Neuronal stem cell (in vitro differentiated cells): Measurements from ENCODE around the gene KCNAB1.
A peak's percentile ranks its signal among the peaks of the same experiment; 100 is the strongest.

Experiments
- DNase-seq: peaks from one replicate; pipeline ENCODE4 v3.0.0-alpha.2; 2013; ENCODE audit warnings: low spot score
- H2AFZ ChIP-seq: one replicate; pipeline ENCODE4 v1.6.1; 2013; ENCODE audit warnings: mild to moderate bottlenecking, low read length, inconsistent platforms
- H2AK5ac ChIP-seq: 2 replicates; pipeline ENCODE4 v1.6.1; 2013; ENCODE audit warnings: low read depth, mild to moderate bottlenecking, inconsistent platforms, low read length, moderate library complexity, mixed read lengths
- H2BK120ac ChIP-seq: 2 replicates; pipeline ENCODE4 v1.6.1; 2013; ENCODE audit warnings: low read depth, mild to moderate bottlenecking, inconsistent platforms, low read length, moderate library complexity, mixed read lengths
- H2BK12ac ChIP-seq: one replicate; pipeline ENCODE4 v1.6.1; 2013; ENCODE audit warnings: low read length, inconsistent platforms
- H2BK15ac ChIP-seq: 2 replicates; pipeline ENCODE4 v1.6.1; 2013; ENCODE audit warnings: mild to moderate bottlenecking, low read length, inconsistent platforms, mixed read lengths
- H2BK5ac ChIP-seq: one replicate; pipeline ENCODE4 v1.6.1; 2013; ENCODE audit warnings: inconsistent platforms, mild to moderate bottlenecking, low read length, moderate library complexity
- H3K14ac ChIP-seq: one replicate; pipeline ENCODE4 v1.6.1; 2013; ENCODE audit warnings: low read length, inconsistent platforms
- H3K18ac ChIP-seq: 2 replicates; pipeline ENCODE4 v1.6.1; 2013; ENCODE audit warnings: low read length, inconsistent platforms
- H3K23ac ChIP-seq: 2 replicates; pipeline ENCODE4 v1.6.1; 2013; ENCODE audit warnings: low read depth, mild to moderate bottlenecking, mixed read lengths, low read length, inconsistent platforms; ENCODE audit not compliant: poor library complexity
- H3K27ac ChIP-seq: replicated peaks from 3 replicates; pipeline ENCODE4 v1.5.1; 2013; ENCODE audit warnings: low read length, inconsistent platforms
- H3K27me3 ChIP-seq, 3 experiments: 2 replicates each; pipeline ENCODE4 v1.6.1; 2013; ENCODE audit warnings: low read length in 3 of 3, mild to moderate bottlenecking in 2 of 3, inconsistent platforms in 1 of 3, low read depth in 1 of 3, mixed read lengths in 1 of 3, moderate library complexity in 1 of 3; ENCODE audit not compliant: control insufficient read depth in 3 of 3, insufficient read depth in 3 of 3
- H3K36me3 ChIP-seq, 2 donors: replicated peaks in 1 of 2; 2 replicates each; pipeline ENCODE4 v1.6.1; 2013; ENCODE audit warnings: low read length in 2 of 2; ENCODE audit not compliant: control insufficient read depth in 2 of 2, insufficient read depth in 2 of 2
- H3K4ac ChIP-seq: 2 replicates; pipeline ENCODE4 v1.6.1; 2013; ENCODE audit warnings: inconsistent platforms, mild to moderate bottlenecking, low read length, moderate library complexity
- H3K4me1 ChIP-seq, 2 donors: 1 replicate in 1 of 2; 2 replicates in 1 of 2; pipeline ENCODE4 v1.6.1; 2013; ENCODE audit warnings: low read length in 2 of 2, low read depth in 1 of 2; ENCODE audit not compliant: control insufficient read depth in 2 of 2, insufficient read depth in 1 of 2
- H3K4me2 ChIP-seq: one replicate; pipeline ENCODE4 v1.6.1; 2013; ENCODE audit warnings: mild to moderate bottlenecking, low read length, inconsistent platforms; ENCODE audit not compliant: insufficient read depth, poor library complexity, severe bottlenecking
- H3K4me3 ChIP-seq, 2 donors: 2 replicates each; pipeline ENCODE4 v1.5.1; 2013; ENCODE audit warnings: low read length in 2 of 2, mild to moderate bottlenecking in 2 of 2, inconsistent platforms in 1 of 2, moderate library complexity in 1 of 2
- H3K79me1 ChIP-seq: one replicate; pipeline ENCODE4 v1.6.1; 2013; ENCODE audit warnings: low read depth, mild to moderate bottlenecking, inconsistent platforms, low read length, moderate library complexity
- H3K9ac ChIP-seq: one replicate; pipeline ENCODE4 v1.6.1; 2013; ENCODE audit warnings: mild to moderate bottlenecking, low read depth, low read length, inconsistent platforms; ENCODE audit not compliant: poor library complexity
- H3K9me3 ChIP-seq, 2 donors: replicated peaks in 1 of 2; 2 replicates each; pipeline versions ENCODE3 to v1.6.1; 2013; ENCODE audit warnings: low read length in 2 of 2, mild to moderate bottlenecking in 2 of 2, inconsistent platforms in 1 of 2, low read depth in 1 of 2, mixed read lengths in 1 of 2, moderate library complexity in 1 of 2; ENCODE audit not compliant: control insufficient read depth in 2 of 2, insufficient read depth in 1 of 2
- H4K8ac ChIP-seq: one replicate; pipeline ENCODE4 v1.6.1; 2013; ENCODE audit warnings: low read depth, mild to moderate bottlenecking, inconsistent platforms, low read length, moderate library complexity
- H4K91ac ChIP-seq: one replicate; pipeline ENCODE4 v1.6.1; 2013; ENCODE audit warnings: low read length, low read depth, mild to moderate bottlenecking, inconsistent platforms; ENCODE audit not compliant: poor library complexity
- WGBS, 2 donors: extraction: QIAGEN DNeasy Blood & Tissue Kit; methylation state at CpG; one replicate each; pipeline ENCODE4 v1.1.7; 2013; ENCODE audit warnings: missing lambda C conversion rate in 2 of 2, mixed read lengths in 1 of 2; ENCODE audit not compliant: insufficient read length in 2 of 2, insufficient replicate concordance in 1 of 2; ENCODE audit errors: extremely low coverage in 2 of 2; 5-methylcytosine and 5-hydroxymethylcytosine counted together

Gene KCNAB1

DNA sequence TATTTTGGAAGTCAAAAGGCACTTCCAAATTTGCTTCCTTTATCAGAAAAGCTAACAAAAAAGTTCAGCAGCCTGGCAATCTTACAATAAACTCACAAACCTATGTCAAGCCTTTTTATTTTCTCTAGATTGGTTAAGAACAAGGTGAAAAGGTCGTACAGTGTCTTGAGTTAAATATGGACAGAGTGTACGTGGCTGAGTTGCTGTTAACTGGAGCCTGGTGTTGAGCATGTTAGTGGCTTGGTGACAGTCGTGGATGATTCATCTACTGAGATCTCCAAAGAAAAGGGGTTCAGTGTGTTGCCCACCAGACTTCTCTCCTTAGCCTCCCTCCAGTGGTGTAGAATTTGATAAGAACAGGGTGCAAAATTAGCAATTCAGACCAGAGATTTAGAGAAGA lies 344.8 kb downstream of the KCNAB1 start:
- no peaks in the 10 kb centered on the region for H3K36me3 ChIP-seq
- H3K27me3 ChIP-seq = no peaks in the 10 kb centered on the region
- no peak overlapping the region for H3K18ac ChIP-seq
- no peak overlapping the region for H2BK15ac ChIP-seq
- no peak overlapping the region for H2AK5ac ChIP-seq
- no peak overlapping the region for H4K91ac ChIP-seq
- H3K9me3 ChIP-seq = no peaks in the 10 kb centered on the region
- H3K14ac ChIP-seq = no peak overlapping the region
- H2BK5ac ChIP-seq = no peak overlapping the region
- H3K4me3 ChIP-seq = no peak overlapping the region
- no peak overlapping the region for H3K4me2 ChIP-seq
- H2AFZ ChIP-seq = no peak overlapping the region
- no peak overlapping the region for H3K23ac ChIP-seq
- H3K4ac ChIP-seq = no peak overlapping the region
- H3K27ac ChIP-seq = no peak overlapping the region
- H3K9ac ChIP-seq = no peak overlapping the region
- H2BK120ac ChIP-seq = no peak overlapping the region
- no peak for DNase-seq
- H2BK12ac ChIP-seq = no peak overlapping the region
- no peaks in the 10 kb centered on the region for H3K79me1 ChIP-seq
- WGBS, 2 donors = no CpG with 5 or more reads among the region's 3 CpGs
- no peak overlapping the region for H4K8ac ChIP-seq
- peaks cover 0 to 3% of the 10 kb centered on the region in 2 donors for H3K4me1 ChIP-seq

DNA sequence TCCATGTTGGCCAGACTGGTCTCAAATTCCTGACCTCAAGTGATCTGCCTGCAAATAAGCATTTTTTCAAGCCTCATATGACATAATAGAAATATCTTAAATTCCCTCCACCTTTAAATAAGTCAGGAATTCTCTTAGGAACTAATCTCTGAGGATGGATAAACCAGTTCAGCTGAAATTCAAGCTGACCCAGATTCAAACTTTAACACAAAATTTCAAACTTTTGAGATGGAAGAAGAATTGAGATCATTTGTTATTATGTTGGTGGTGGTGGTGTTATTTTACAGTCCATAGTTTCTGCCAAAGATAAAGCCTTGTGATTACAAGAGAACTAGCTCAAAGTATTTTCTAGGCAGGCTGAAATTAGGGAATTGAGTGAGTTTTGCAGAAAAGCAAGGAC lies 349.1 kb downstream of the KCNAB1 start:
- H4K8ac ChIP-seq = no peak overlapping the region
- no peak overlapping the region for H3K4me3 ChIP-seq
- no peak overlapping the region for H2BK5ac ChIP-seq
- no peak overlapping the region for H2BK12ac ChIP-seq
- H2AK5ac ChIP-seq = no peak overlapping the region
- H3K14ac ChIP-seq = no peak overlapping the region
- DNase-seq = no peak
- no peaks in the 10 kb centered on the region for H3K4me1 ChIP-seq
- H3K79me1 ChIP-seq = no peaks in the 10 kb centered on the region
- no peak overlapping the region for H3K4ac ChIP-seq
- H3K9me3 ChIP-seq = no peaks in the 10 kb centered on the region
- no peaks in the 10 kb centered on the region for H3K36me3 ChIP-seq
- H4K91ac ChIP-seq = no peak overlapping the region
- H3K27me3 ChIP-seq = no peaks in the 10 kb centered on the region
- no peak overlapping the region for H3K27ac ChIP-seq
- H2AFZ ChIP-seq = no peak overlapping the region
- H3K9ac ChIP-seq = no peak overlapping the region
- no peak overlapping the region for H2BK15ac ChIP-seq
- no peak overlapping the region for H3K18ac ChIP-seq
- H3K4me2 ChIP-seq = no peak overlapping the region
- no peak overlapping the region for H2BK120ac ChIP-seq
- no peak overlapping the region for H3K23ac ChIP-seq

DNA sequence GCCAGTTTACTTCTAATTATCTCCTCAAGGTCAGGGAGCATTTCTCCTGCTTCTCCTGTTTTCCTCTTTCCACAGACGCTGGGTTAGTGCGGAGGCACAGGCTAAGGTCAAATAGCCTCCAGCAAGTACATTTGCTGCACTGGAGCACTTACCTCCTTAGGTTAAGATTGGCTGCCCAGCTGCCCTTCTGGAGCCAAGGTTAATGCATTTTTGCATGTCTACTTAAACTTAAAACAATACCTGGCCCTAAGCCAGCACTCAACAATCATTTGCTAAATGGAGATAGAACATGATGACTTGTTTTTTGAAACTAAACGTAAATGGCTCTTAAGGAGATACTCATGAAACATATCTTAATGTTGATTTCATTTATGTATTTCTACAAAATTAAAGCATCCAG lies 351.1 kb downstream of the KCNAB1 start:
- WGBS, 2 donors = no CpG with 5 or more reads among the region's 3 CpGs
- Histone ChIP-seq H3K79me1 (no peaks in the 10 kb centered on the region), H2BK15ac (no peak overlapping the region), H2BK120ac (no peak overlapping the region), H3K27me3 (no peaks in the 10 kb centered on the region), H3K4me3 (no peak overlapping the region), H3K36me3 (no peaks in the 10 kb centered on the region), H3K9ac (no peak overlapping the region), H3K4me1 (no peaks in the 10 kb centered on the region), H3K27ac (no peak overlapping the region), H4K91ac (no peak overlapping the region), H2AFZ (no peak overlapping the region), H3K14ac (no peak overlapping the region), H3K4ac (no peak overlapping the region), H3K18ac (no peak overlapping the region), H3K23ac (no peak overlapping the region), H3K9me3 (no peaks in the 10 kb centered on the region), H2AK5ac (no peak overlapping the region), H4K8ac (no peak overlapping the region), H2BK5ac (no peak overlapping the region), H3K4me2 (no peak overlapping the region), H2BK12ac (no peak overlapping the region)
- DNase-seq = no peak

DNA sequence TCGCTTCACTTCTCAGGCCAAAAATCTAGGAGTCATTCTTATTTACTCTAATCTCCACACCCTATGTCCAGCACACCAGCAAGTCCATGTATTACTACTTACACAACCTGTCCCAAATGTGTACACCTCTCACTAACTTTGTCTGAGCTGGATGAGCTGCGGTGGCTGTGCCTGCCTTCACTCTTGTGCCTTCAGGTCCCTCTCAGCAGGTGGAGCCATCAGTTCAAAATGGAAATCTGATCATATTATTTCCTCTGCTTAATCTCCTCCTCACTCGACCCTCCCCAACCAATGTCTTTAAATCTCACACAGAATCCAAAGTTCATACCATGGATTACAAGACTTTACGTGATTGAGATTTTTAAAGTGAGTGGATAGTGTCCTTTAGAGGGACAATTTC lies 351.8 kb downstream of the KCNAB1 start:
- Histone ChIP-seq H3K27me3 (no peaks in the 10 kb centered on the region), H3K79me1 (no peaks in the 10 kb centered on the region), H3K4ac (no peak overlapping the region), H3K9me3 (no peaks in the 10 kb centered on the region), H2BK15ac (no peak overlapping the region), H3K9ac (no peak overlapping the region), H4K8ac (no peak overlapping the region), H2BK12ac (no peak overlapping the region), H3K18ac (peak overlapping the region; percentile 19), H3K4me2 (no peak overlapping the region), H3K23ac (no peak overlapping the region), H2AK5ac (no peak overlapping the region), H2BK5ac (no peak overlapping the region), H3K4me1 (peaks cover under 1 to 1% of the 10 kb centered on the region in 2 donors), H3K4me3 (no peak overlapping the region), H2AFZ (no peak overlapping the region), H3K14ac (no peak overlapping the region), H4K91ac (no peak overlapping the region), H3K27ac (no peak overlapping the region), H3K36me3 (no peaks in the 10 kb centered on the region), H2BK120ac (no peak overlapping the region)
- DNase-seq = no peak
- WGBS, 2 donors = no CpG with 5 or more reads among the region's 4 CpGs
